ENCODE measurements around the gene STAT2.

The STAT2 gene

DNA sequence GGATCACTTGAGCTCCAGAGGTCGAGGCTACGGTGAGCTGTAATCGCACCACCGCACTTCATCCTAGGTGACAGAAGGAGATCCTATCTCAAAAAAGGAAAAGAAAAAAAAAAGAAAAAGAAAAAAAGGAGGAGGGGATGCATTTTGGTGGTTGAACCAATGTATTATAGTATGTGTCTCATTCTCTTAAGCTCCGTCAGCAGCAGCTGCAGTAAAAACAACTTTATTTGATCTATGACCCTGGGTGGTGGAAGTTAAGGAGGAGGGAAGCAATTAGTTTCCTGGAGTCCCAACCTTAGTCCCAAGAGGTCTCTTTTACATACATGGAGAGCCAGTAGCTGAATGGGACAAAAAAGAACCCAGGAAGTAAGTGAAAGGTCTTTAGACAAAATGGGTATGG lies 29.5 kb upstream of the STAT2 start:
- H3K4me1 ChIP-seq (ENCODE audit: insufficient read depth, low read length, poor library complexity, severe bottlenecking): no peaks in the 10 kb centered on the region
- no peak overlapping the region for H3K4me2 ChIP-seq (ENCODE audit: low read depth, low read length, poor library complexity, severe bottlenecking)
- H3K4me3 ChIP-seq (ENCODE audit: low read length, poor library complexity, severe bottlenecking): no peak overlapping the region
- no peaks in the 10 kb centered on the region for H3F3A ChIP-seq (ENCODE audit: low read depth)
- no peaks in the 10 kb centered on the region for H3K36me3 ChIP-seq (ENCODE audit: insufficient read depth, low read length)
- no peaks in the 10 kb centered on the region for H3K9me3 ChIP-seq (ENCODE audit: insufficient read depth, low read depth, low read length)
- TF ChIP-seq EZH2phosphoT487 (IDR thresholded peaks at IDR 0.05; ENCODE audit: borderline replicate concordance): no peak
- TF ChIP-seq, protein P1, sequence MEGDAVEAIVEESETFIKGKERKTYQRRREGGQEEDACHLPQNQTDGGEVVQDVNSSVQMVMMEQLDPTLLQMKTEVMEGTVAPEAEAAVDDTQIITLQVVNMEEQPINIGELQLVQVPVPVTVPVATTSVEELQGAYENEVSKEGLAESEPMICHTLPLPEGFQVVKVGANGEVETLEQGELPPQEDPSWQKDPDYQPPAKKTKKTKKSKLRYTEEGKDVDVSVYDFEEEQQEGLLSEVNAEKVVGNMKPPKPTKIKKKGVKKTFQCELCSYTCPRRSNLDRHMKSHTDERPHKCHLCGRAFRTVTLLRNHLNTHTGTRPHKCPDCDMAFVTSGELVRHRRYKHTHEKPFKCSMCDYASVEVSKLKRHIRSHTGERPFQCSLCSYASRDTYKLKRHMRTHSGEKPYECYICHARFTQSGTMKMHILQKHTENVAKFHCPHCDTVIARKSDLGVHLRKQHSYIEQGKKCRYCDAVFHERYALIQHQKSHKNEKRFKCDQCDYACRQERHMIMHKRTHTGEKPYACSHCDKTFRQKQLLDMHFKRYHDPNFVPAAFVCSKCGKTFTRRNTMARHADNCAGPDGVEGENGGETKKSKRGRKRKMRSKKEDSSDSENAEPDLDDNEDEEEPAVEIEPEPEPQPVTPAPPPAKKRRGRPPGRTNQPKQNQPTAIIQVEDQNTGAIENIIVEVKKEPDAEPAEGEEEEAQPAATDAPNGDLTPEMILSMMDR (conservative IDR thresholded peaks at IDR 0.05; ENCODE audit: low read length): no peak
- H3K9ac ChIP-seq (ENCODE audit: low read depth, low read length, poor library complexity, severe bottlenecking): no peak overlapping the region
- H2AFZ ChIP-seq (ENCODE audit: low read length): peak overlapping the region; percentile 72; the same call in 1 of the 2 replicates
- no peaks in the 10 kb centered on the region for H3K27me3 ChIP-seq (ENCODE audit: insufficient read depth, low read length, poor library complexity, severe bottlenecking)
- H3K79me2 ChIP-seq (ENCODE audit: insufficient read depth, low read length): no peaks in the 10 kb centered on the region
- H4K20me1 ChIP-seq (ENCODE audit: insufficient read depth, low read length, poor library complexity, severe bottlenecking): no peaks in the 10 kb centered on the region
- H3K9me2 ChIP-seq (replicated peaks; ENCODE audit: low read depth, low read length): no peaks in the 10 kb centered on the region

DNA sequence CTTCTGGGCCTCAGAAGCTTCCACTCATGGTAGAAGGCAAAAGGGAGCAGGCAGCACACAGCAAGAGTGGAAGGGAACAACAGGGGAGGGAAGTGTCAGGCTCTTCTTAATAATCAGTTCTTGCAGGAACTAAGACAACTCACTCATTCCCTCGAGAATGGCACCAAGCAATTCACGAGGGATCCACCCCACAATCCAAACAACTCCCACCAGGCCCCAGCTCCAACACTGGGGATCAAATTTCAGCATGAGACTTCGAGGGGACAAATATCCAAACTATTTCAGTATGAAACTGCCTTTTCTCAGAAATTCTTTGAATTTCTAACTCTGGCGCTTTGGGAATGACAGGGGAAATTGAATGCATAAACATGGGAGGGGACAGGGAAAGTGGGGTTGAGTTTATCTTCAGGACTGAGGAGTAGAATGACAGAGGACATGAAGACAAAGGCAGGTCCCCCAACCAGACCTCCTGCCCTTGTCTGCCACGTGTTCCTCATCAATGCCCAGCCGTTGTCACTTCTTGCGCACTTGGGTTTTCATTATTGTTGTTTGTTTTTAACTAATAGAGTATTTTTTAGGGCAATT lies 27.3 kb upstream of the STAT2 start:
- Histone ChIP-seq H3K4me1 (ENCODE audit: insufficient read depth, low read length, poor library complexity, severe bottlenecking) (no peaks in the 10 kb centered on the region), H3F3A (ENCODE audit: low read depth) (no peaks in the 10 kb centered on the region), H3K9ac (ENCODE audit: low read depth, low read length, poor library complexity, severe bottlenecking) (no peak overlapping the region), H3K9me2 (replicated peaks; ENCODE audit: low read depth, low read length) (no peaks in the 10 kb centered on the region), H3K9me3 (ENCODE audit: insufficient read depth, low read depth, low read length) (no peaks in the 10 kb centered on the region), H2AFZ (ENCODE audit: low read length) (no peak overlapping the region), H3K4me3 (ENCODE audit: low read length, poor library complexity, severe bottlenecking) (no peak overlapping the region), H3K79me2 (ENCODE audit: insufficient read depth, low read length) (no peaks in the 10 kb centered on the region), H3K36me3 (ENCODE audit: insufficient read depth, low read length) (no peaks in the 10 kb centered on the region), H4K20me1 (ENCODE audit: insufficient read depth, low read length, poor library complexity, severe bottlenecking) (no peaks in the 10 kb centered on the region), H3K4me2 (ENCODE audit: low read depth, low read length, poor library complexity, severe bottlenecking) (no peak overlapping the region), H3K27me3 (ENCODE audit: insufficient read depth, low read length, poor library complexity, severe bottlenecking) (no peaks in the 10 kb centered on the region)
- TF ChIP-seq EZH2phosphoT487 (IDR thresholded peaks at IDR 0.05; ENCODE audit: borderline replicate concordance): no peak
- TF ChIP-seq, protein P1 (conservative IDR thresholded peaks at IDR 0.05; ENCODE audit: low read length): no peak

DNA sequence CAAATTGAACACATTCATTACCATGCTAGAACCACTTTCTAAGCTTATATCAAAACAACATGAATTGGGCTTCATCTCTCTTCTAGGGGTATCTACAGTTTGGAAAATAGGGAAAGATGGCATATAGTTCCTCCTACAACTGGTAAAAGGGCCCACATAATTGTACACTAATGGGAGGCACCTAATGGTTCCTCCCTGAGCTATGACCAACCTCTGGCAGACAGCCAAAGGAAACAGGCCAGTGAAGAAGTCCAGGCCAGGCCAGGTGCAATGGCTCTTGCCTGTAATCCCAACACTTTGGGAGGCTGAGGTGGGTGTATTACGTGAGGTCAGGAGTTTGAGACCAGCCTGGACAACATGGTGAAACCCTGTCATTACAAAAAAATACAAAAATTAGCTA lies 26.0 kb upstream of the STAT2 start:
- Histone ChIP-seq H3K9me3 (ENCODE audit: insufficient read depth, low read depth, low read length) (no peaks in the 10 kb centered on the region), H3K4me3 (ENCODE audit: low read length, poor library complexity, severe bottlenecking) (no peak overlapping the region), H3K9ac (ENCODE audit: low read depth, low read length, poor library complexity, severe bottlenecking) (no peak overlapping the region), H3K27me3 (ENCODE audit: insufficient read depth, low read length, poor library complexity, severe bottlenecking) (no peaks in the 10 kb centered on the region), H3K9me2 (replicated peaks; ENCODE audit: low read depth, low read length) (no peaks in the 10 kb centered on the region), H3F3A (ENCODE audit: low read depth) (no peaks in the 10 kb centered on the region), H3K36me3 (ENCODE audit: insufficient read depth, low read length) (no peaks in the 10 kb centered on the region), H3K4me1 (ENCODE audit: insufficient read depth, low read length, poor library complexity, severe bottlenecking) (no peaks in the 10 kb centered on the region), H2AFZ (ENCODE audit: low read length) (no peak overlapping the region), H4K20me1 (ENCODE audit: insufficient read depth, low read length, poor library complexity, severe bottlenecking) (no peaks in the 10 kb centered on the region), H3K79me2 (ENCODE audit: insufficient read depth, low read length) (no peaks in the 10 kb centered on the region), H3K4me2 (ENCODE audit: low read depth, low read length, poor library complexity, severe bottlenecking) (no peak overlapping the region)
- TF ChIP-seq, protein P1 (conservative IDR thresholded peaks at IDR 0.05; ENCODE audit: low read length): no peak
- TF ChIP-seq EZH2phosphoT487 (IDR thresholded peaks at IDR 0.05; ENCODE audit: borderline replicate concordance): no peak

All from Loucy (cell line).